Keratinocyte (primary cell): ENCODE results near the gene TOX2. TPM values are rescaled to one million over a fixed set of nuclear protein-coding genes. Genes with fewer than 3 reads are reported as not detected.

ENCODE experiments used
- DNase-seq: peaks from one replicate; pipeline ENCODE4 v3.0.0-alpha.2; 2011; ENCODE audit warnings: low read depth, missing footprints, low spot score
- FAIRE-seq: peaks from 2 replicates; lab custom pipeline; 2011; peaks lifted over from hg19 to GRCh38; lab: Jason Lieb, UNC
- H2AFZ ChIP-seq: 2 replicates; pipeline ENCODE4 v1.6.0; 2012; ENCODE audit warnings: low read length, control low read depth, inconsistent platforms; ENCODE audit not compliant: control insufficient read depth
- H3K27ac ChIP-seq: 2 replicates; pipeline ENCODE4 v1.5.1; 2011; ENCODE audit warnings: low read length; ENCODE audit not compliant: control insufficient read depth, insufficient read depth
- H3K27me3 ChIP-seq: 3 replicates; pipeline ENCODE4 v1.6.0; 2011; ENCODE audit warnings: low read length; ENCODE audit not compliant: control insufficient read depth, insufficient read depth; ENCODE audit errors: extremely low read depth
- H3K36me3 ChIP-seq, 2 experiments: 2 replicates in 1 of 2; 3 replicates in 1 of 2; pipeline ENCODE4 v1.5.1; 2011; ENCODE audit warnings: low read length in 2 of 2, mild to moderate bottlenecking in 1 of 2; ENCODE audit not compliant: control insufficient read depth in 2 of 2, insufficient read depth in 2 of 2; ENCODE audit errors: extremely low read depth in 1 of 2
- H3K4me1 ChIP-seq: 3 replicates; pipeline ENCODE4 v1.5.1; 2011; ENCODE audit warnings: low read length; ENCODE audit not compliant: control insufficient read depth, insufficient read depth; ENCODE audit errors: extremely low read depth
- H3K4me2 ChIP-seq: 3 replicates; pipeline ENCODE4 v1.6.0; 2011; ENCODE audit warnings: low read depth, low read length; ENCODE audit not compliant: control insufficient read depth, insufficient read depth; ENCODE audit errors: extremely low read depth
- H3K4me3 ChIP-seq, 3 experiments: fragments of 200-600 bp in 1 of 3; sonication (generic) in 1 of 3; 2 replicates in 2 of 3; 3 replicates in 1 of 3; pipeline ENCODE4 v1.5.1; 2011 to 2016; ENCODE audit warnings: low read length in 3 of 3, mild to moderate bottlenecking in 3 of 3, control low read depth in 2 of 3, inconsistent platforms in 1 of 3, low read depth in 1 of 3, mixed read lengths in 1 of 3, mixed run types in 1 of 3, moderate library complexity in 1 of 3; ENCODE audit not compliant: control insufficient read depth in 2 of 3, insufficient read depth in 2 of 3; ENCODE audit errors: extremely low read depth in 1 of 3
- H3K79me2 ChIP-seq: 2 replicates; pipeline ENCODE4 v1.6.0; 2012; ENCODE audit warnings: low read length; ENCODE audit not compliant: control insufficient read depth, insufficient read depth
- H3K9ac ChIP-seq: 3 replicates; pipeline ENCODE4 v1.6.0; 2011; ENCODE audit warnings: low read length; ENCODE audit not compliant: control insufficient read depth, insufficient read depth; ENCODE audit errors: extremely low read depth
- H3K9me1 ChIP-seq: 3 replicates; pipeline ENCODE4 v1.6.0; 2011; ENCODE audit warnings: low read length; ENCODE audit not compliant: control insufficient read depth, insufficient read depth; ENCODE audit errors: extremely low read depth
- H3K9me3 ChIP-seq: 2 replicates; pipeline ENCODE4 v1.5.1; 2012; ENCODE audit warnings: low read depth, low read length; ENCODE audit not compliant: control insufficient read depth
- H4K20me1 ChIP-seq: 3 replicates; pipeline ENCODE4 v1.6.0; 2011; ENCODE audit warnings: low read length; ENCODE audit not compliant: control insufficient read depth, insufficient read depth; ENCODE audit errors: extremely low read depth
- EZH2 ChIP-seq: IDR thresholded peaks from one replicate; pipeline ENCODE4 v1.6.1; 2012; ENCODE audit warnings: inconsistent platforms, mild to moderate bottlenecking, low read length, moderate library complexity
- dilution Hi-C: fragments of 300-500 bp; cut with MboI; formaldehyde crosslinking; loops from one replicate; pipeline ENCODE4 v1.7.0; 2020; ENCODE audit warnings: low sequenced_read_pairs; ENCODE audit not compliant: extremely low pct_ligation_motif_present
- polyA plus RNA-seq, 5 experiments: library from polyadenylated mRNA; depleted of rRNA in 3 of 5; stranded (reverse) in 3 of 5; stranded (forward) in 1 of 5; unstranded in 1 of 5; fragments of >200 nt; gene quantifications; 1 replicate in 1 of 5; 2 replicates in 3 of 5; 3 replicates in 1 of 5; pipeline versions ENCODE4 v1.2.1 to v1.2.3, GENCODE V29; 2011 to 2012; ENCODE audit warnings: missing spikeins in 2 of 5, low read depth in 1 of 5, low replicate concordance in 1 of 5
- TF ChIP-seq, protein P1 (sequence below), 3 experiments: IDR thresholded peaks in 1 of 3; conservative IDR thresholded peaks in 1 of 3; optimal IDR thresholded peaks in 1 of 3; 2 replicates in 2 of 3; 3 replicates in 1 of 3; pipeline versions ENCODE3 to v1.5.1; 2011; ENCODE audit warnings: low read length in 3 of 3, mild to moderate bottlenecking in 3 of 3, moderate library complexity in 2 of 3, control low read depth in 1 of 3, inconsistent platforms in 1 of 3; ENCODE audit not compliant: insufficient read depth in 2 of 3; ENCODE audit errors: extremely low read depth in 1 of 3

The TOX2 gene
- polyA plus RNA-seq, 1 donor (not counting 4 experiments of a cell fraction or from before 2014, with no cell fraction given): 0.20 TPM

DNA sequence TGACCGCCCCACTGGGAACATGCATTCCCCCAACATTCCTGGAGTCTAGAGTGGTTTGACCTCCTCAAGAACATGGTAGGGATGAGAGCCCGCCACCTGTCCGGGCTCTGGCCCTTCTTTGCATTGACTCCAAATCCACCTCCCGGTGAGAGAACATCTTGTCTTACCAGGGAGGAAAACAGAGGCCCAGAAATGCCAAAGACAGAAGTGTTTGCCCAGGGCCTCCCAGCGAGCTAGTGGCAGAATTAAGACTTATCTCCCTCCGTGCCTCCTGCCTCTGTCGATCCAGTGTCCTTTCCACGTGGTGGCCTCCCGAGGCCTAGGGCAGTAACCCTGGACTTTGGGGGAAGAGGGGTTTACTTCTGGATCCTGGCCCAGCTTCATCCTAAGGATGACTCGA is 137.5 kb downstream of the TOX2 start:
- TF ChIP-seq, protein P1, sequence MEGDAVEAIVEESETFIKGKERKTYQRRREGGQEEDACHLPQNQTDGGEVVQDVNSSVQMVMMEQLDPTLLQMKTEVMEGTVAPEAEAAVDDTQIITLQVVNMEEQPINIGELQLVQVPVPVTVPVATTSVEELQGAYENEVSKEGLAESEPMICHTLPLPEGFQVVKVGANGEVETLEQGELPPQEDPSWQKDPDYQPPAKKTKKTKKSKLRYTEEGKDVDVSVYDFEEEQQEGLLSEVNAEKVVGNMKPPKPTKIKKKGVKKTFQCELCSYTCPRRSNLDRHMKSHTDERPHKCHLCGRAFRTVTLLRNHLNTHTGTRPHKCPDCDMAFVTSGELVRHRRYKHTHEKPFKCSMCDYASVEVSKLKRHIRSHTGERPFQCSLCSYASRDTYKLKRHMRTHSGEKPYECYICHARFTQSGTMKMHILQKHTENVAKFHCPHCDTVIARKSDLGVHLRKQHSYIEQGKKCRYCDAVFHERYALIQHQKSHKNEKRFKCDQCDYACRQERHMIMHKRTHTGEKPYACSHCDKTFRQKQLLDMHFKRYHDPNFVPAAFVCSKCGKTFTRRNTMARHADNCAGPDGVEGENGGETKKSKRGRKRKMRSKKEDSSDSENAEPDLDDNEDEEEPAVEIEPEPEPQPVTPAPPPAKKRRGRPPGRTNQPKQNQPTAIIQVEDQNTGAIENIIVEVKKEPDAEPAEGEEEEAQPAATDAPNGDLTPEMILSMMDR (optimal IDR thresholded peaks at IDR 0.05 in 1 of 3, IDR thresholded peaks at IDR 0.05 in 1 of 3, conservative IDR thresholded peaks at IDR 0.05 in 1 of 3; ENCODE audit: extremely low read depth in 1 of 3, insufficient read depth in 2 of 3, low read length in 3 of 3): no peak
- no peak for TF ChIP-seq EZH2
- no peaks in the 10 kb centered on the region for H4K20me1 ChIP-seq
- H3K79me2 ChIP-seq: no peaks in the 10 kb centered on the region
- no peaks in the 10 kb centered on the region for H3K9me3 ChIP-seq
- H3K4me3 ChIP-seq: no peak overlapping the region
- DNase-seq (no peak), FAIRE-seq (no peak)
- H3K27ac ChIP-seq: no peak overlapping the region
- no peak overlapping the region for H3K4me2 ChIP-seq
- dilution Hi-C loops: no loop called here
- no peaks in the 10 kb centered on the region for H3K9me1 ChIP-seq
- H3K9ac ChIP-seq: no peak overlapping the region
- H3K4me1 ChIP-seq: no peaks in the 10 kb centered on the region
- H2AFZ ChIP-seq: no peak overlapping the region
- no peaks in the 10 kb centered on the region for H3K27me3 ChIP-seq
- H3K36me3 ChIP-seq: no peaks in the 10 kb centered on the region

DNA sequence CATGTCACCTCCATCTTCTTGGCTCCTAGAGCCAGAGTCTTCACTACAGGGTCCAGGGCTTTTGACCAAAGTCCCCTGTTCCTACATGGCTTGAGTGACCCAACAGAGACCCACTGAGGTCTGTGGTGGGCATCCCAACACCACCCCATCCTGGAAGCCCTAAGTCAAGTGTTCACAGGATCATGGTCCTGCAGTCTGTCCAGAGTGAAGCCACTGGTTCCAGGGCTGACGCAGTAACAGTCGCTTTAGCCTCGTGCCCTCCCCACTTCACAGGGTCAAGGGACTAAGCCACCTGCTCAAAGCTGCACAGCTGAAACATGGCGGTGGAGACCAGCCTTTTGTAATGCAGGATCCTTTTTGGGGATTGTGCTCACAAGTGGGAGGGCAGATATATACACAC is 138.4 kb downstream of the TOX2 start:
- Histone ChIP-seq H3K9me1 (no peaks in the 10 kb centered on the region), H2AFZ (no peak overlapping the region), H3K4me3 (no peak overlapping the region), H3K4me1 (no peaks in the 10 kb centered on the region), H3K27ac (no peak overlapping the region), H3K79me2 (no peaks in the 10 kb centered on the region), H4K20me1 (no peaks in the 10 kb centered on the region), H3K9ac (no peak overlapping the region), H3K36me3 (no peaks in the 10 kb centered on the region), H3K4me2 (no peak overlapping the region), H3K9me3 (no peaks in the 10 kb centered on the region), H3K27me3 (peaks cover 3% of the 10 kb centered on the region)
- FAIRE-seq: no peak
- TF ChIP-seq, protein P1 (optimal IDR thresholded peaks at IDR 0.05 in 1 of 3, IDR thresholded peaks at IDR 0.05 in 1 of 3, conservative IDR thresholded peaks at IDR 0.05 in 1 of 3; ENCODE audit: extremely low read depth in 1 of 3, insufficient read depth in 2 of 3, low read length in 3 of 3): no peak
- TF ChIP-seq EZH2: no peak
- DNase-seq: no peak
- dilution Hi-C loops: no loop called here
